ENCODE results near the gene HACE1. TPM values are rescaled to one million over a fixed set of nuclear protein-coding genes. Genes with fewer than 3 reads are reported as not detected.

HACE1 gene
- total RNA-seq, 1 donor from 2014 or later = 23.6 TPM

DNA sequence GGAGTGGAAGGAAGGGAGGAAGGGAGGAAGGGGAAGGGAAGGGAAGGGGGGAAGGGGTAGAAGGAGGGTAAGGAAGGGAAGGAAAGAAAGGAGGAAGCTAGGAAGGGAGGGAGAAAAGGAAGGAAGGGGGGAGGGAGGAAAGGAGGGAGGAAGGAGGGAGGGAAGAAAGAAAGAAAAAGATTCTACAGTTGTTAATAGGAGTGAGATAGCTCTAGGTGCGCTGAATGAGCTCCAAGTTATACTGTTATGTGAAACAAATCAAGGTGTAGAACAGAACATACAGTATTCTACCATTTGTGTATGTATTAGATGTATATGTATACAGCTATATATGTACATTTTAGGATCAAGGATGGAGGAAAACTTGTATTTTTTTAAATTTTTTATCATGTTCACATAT lies 167.7 kb downstream of the HACE1 start:
- peaks cover 12% of the 10 kb centered on the region for H3K4me1 Mint-ChIP-seq (ENCODE audit: low read depth)
- TF ChIP-seq, protein P1, sequence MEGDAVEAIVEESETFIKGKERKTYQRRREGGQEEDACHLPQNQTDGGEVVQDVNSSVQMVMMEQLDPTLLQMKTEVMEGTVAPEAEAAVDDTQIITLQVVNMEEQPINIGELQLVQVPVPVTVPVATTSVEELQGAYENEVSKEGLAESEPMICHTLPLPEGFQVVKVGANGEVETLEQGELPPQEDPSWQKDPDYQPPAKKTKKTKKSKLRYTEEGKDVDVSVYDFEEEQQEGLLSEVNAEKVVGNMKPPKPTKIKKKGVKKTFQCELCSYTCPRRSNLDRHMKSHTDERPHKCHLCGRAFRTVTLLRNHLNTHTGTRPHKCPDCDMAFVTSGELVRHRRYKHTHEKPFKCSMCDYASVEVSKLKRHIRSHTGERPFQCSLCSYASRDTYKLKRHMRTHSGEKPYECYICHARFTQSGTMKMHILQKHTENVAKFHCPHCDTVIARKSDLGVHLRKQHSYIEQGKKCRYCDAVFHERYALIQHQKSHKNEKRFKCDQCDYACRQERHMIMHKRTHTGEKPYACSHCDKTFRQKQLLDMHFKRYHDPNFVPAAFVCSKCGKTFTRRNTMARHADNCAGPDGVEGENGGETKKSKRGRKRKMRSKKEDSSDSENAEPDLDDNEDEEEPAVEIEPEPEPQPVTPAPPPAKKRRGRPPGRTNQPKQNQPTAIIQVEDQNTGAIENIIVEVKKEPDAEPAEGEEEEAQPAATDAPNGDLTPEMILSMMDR (IDR thresholded peaks at IDR 0.05; ENCODE audit: unreplicated experiment) = no peak
- H3K4me3 Mint-ChIP-seq (ENCODE audit: low read depth) = no peak overlapping the region
- H3K36me3 Mint-ChIP-seq (ENCODE audit: insufficient read depth) = no peaks in the 10 kb centered on the region
- H3K27me3 Mint-ChIP-seq = no peaks in the 10 kb centered on the region
- no peak for DNase-seq (ENCODE audit: low spot score, unreplicated experiment)
- H3K27ac Mint-ChIP-seq = no peak overlapping the region
- peaks cover 4% of the 10 kb centered on the region for H3K9me3 Mint-ChIP-seq (ENCODE audit: low read depth)

DNA sequence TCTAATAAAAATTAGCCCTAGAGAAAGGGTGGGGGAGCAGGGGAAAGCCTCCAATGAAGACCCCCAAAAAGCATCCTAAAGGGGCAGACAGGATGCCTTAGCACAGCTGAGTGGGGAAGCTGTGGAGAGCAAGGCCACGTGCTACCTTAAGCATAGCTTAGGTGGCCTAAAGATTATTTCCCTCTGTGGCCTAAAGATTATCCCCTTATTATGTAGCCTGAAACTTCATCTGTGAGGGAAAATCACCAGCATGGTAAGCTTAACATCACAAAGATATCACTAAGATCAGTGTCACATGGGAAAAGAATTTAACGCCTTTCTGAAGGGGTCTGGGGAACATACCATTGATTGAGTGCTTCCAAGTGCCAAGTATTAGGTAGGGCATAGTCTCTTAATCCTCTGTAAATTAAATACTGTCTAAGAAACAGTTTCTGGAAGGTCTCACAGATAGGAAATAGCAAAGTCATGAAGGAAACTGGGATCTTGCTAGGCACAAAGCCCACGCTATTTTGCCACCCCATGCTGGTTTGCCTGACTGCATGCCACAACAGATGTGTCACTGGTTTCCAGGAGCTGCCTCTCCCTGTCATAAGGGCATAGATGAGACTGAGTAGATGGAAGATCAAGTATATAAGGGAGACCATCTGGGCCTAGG lies 170.0 kb downstream of the HACE1 start:
- DNase-seq (ENCODE audit: low spot score, unreplicated experiment) = no peak
- Mint-ChIP-seq H3K9me3 (ENCODE audit: low read depth) (peaks cover 4% of the 10 kb centered on the region), H3K27ac (no peak overlapping the region), H3K27me3 (no peaks in the 10 kb centered on the region), H3K36me3 (ENCODE audit: insufficient read depth) (no peaks in the 10 kb centered on the region), H3K4me3 (ENCODE audit: low read depth) (no peak overlapping the region), H3K4me1 (ENCODE audit: low read depth) (peaks cover 27% of the 10 kb centered on the region)
- TF ChIP-seq, protein P1 (IDR thresholded peaks at IDR 0.05; ENCODE audit: unreplicated experiment) = no peak

DNA sequence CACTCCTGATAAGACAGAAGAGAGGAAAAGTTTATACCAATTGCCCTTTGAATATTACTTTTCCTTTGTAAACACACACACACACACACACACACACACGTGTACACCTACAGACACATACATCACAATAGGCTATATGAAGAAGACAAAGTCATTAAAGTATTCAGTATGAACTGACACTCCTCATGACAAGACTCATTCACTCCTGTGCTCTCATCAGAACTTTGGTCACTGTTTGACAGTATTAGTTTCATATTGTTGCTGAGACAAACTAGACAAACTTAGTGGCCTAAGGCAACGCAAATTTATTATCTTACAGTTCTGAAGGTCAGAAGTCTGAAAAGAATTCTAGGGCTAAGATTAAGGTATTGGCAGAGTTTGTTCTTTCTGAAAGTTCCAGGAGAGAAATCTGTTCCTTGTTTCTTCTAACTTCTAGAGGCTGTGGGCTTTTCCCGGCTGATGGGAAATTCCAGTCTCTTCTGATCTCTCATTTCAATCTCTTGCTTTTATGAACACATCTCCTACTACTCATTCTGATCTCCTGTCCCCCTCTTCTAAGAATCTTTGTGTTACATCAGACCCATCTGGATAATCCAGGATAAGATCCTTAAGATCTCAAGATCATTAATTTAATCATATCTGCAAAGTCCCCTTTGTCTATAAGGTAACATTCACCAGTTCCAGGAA lies 171.3 kb downstream of the HACE1 start:
- Mint-ChIP-seq H3K4me1 (ENCODE audit: low read depth) (peaks cover 27% of the 10 kb centered on the region), H3K27me3 (no peaks in the 10 kb centered on the region), H3K27ac (no peak overlapping the region), H3K4me3 (ENCODE audit: low read depth) (no peak overlapping the region), H3K9me3 (ENCODE audit: low read depth) (peaks cover 4% of the 10 kb centered on the region), H3K36me3 (ENCODE audit: insufficient read depth) (no peaks in the 10 kb centered on the region)
- TF ChIP-seq, protein P1 (IDR thresholded peaks at IDR 0.05; ENCODE audit: unreplicated experiment) = no peak
- no peak for DNase-seq (ENCODE audit: low spot score, unreplicated experiment)

DNA sequence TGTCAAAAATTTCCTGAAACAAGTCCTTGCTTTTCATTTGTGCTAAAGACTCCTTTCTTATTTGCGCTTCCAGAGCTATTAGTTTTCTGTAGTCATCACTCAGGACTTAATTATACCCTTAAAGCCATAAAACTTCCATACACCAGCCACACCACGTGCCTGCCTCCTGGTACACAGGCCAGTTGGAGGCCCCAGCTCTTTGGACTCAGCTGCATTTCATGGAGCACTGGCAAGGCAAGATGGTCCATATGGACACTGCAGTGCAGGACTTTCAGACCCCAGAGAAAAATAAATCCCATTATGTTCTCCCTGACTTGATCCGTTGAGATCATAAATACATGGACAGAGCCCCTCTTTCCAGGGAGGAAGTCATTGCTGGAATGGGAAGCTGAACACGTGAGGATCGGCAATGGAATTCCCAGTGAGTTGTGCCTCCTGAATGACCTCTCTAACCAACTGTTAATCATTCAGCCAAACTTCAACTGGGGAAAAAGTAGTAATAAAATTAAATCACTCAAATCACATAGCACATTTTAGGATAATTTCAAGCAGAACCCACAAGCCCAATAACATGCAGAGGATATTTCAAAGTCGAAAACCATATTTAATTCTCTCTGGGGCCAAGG lies 173.1 kb downstream of the HACE1 start:
- Mint-ChIP-seq H3K9me3 (ENCODE audit: low read depth) (peaks cover 4% of the 10 kb centered on the region), H3K4me3 (ENCODE audit: low read depth) (no peak overlapping the region), H3K27ac (peak overlapping the region; percentile 51), H3K4me1 (ENCODE audit: low read depth) (peaks cover 27% of the 10 kb centered on the region), H3K27me3 (no peaks in the 10 kb centered on the region), H3K36me3 (ENCODE audit: insufficient read depth) (no peaks in the 10 kb centered on the region)
- TF ChIP-seq, protein P1 (IDR thresholded peaks at IDR 0.05; ENCODE audit: unreplicated experiment) = no peak
- DNase-seq (ENCODE audit: low spot score, unreplicated experiment) = no peak

DNA sequence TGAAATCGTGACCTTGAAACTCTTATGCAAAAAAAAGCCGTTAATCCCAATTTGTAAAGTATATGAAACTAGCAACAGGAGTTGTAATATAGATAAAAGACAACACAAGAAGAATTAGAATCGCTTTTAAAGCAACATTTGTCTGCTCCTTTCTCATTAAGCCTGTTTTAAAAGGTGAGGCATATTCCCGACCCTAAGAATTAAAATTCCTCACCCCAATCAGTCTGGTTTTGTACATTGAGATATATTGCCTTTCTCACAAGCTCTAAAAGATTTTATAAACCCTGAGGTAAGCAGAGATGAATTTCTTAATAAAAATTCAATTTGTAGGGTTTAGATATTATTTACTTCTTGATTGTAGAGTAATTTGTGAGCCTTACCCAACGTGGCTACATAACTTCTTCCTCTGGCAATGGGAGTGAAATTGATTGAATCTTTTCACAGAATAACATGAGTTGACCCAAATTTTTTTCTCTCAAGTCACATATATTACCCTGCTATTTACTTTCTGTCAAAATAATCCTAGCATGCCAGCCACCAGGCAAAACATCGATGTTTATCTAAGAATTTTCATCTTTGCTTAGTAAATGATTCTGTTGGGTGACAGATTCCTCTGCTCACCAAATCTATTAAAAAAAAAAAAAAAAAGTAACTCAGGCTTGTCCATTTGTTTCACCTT lies 173.7 kb downstream of the HACE1 start:
- Mint-ChIP-seq H3K36me3 (ENCODE audit: insufficient read depth) (no peaks in the 10 kb centered on the region), H3K4me3 (ENCODE audit: low read depth) (no peak overlapping the region), H3K4me1 (ENCODE audit: low read depth) (peaks cover 27% of the 10 kb centered on the region), H3K27ac (no peak overlapping the region), H3K27me3 (no peaks in the 10 kb centered on the region), H3K9me3 (ENCODE audit: low read depth) (peaks cover 4% of the 10 kb centered on the region)
- TF ChIP-seq, protein P1 (IDR thresholded peaks at IDR 0.05; ENCODE audit: unreplicated experiment) = no peak
- DNase-seq (ENCODE audit: low spot score, unreplicated experiment) = no peak
